ENCODE data around the gene LDLRAD3. TPM values are rescaled to one million over a fixed set of nuclear protein-coding genes. Genes with fewer than 3 reads are reported as not detected.

LDLRAD3 gene
- polyA plus RNA-seq, 1 donor: 11.1 TPM

GRCh38 chr11:36030731-36031281, 86.9 kb downstream of the LDLRAD3 start:
- H3K36me3 ChIP-seq (ENCODE audit: control insufficient read depth, insufficient read depth, low read length): no peaks in the 10 kb centered on the region
- no peak overlapping the region for H3K4me3 ChIP-seq (ENCODE audit: low read length)
- no peak overlapping the region for H3K27ac ChIP-seq (ENCODE audit: low read length)
- no peak for DNase-seq
- WGBS (ENCODE audit: insufficient coverage, low lambda C conversion rate): no CpG with 5 or more reads among the region's 1 CpG
- H3K9me3 ChIP-seq (ENCODE audit: control insufficient read depth, low read depth, low read length): no peaks in the 10 kb centered on the region
- H3K4me1 ChIP-seq (ENCODE audit: control insufficient read depth, insufficient read depth, low read length): peaks cover 13% of the 10 kb centered on the region
- H3K27me3 ChIP-seq (ENCODE audit: control insufficient read depth, insufficient read depth, low read length): no peaks in the 10 kb centered on the region

- no peak for DNase-seq
- Histone ChIP-seq H3K27ac (ENCODE audit: low read length) (no peak overlapping the region), H3K4me1 (ENCODE audit: control insufficient read depth, insufficient read depth, low read length) (peaks cover 6% of the 10 kb centered on the region), H3K27me3 (ENCODE audit: control insufficient read depth, insufficient read depth, low read length) (no peaks in the 10 kb centered on the region), H3K9me3 (ENCODE audit: control insufficient read depth, low read depth, low read length) (no peaks in the 10 kb centered on the region), H3K4me3 (ENCODE audit: low read length) (no peak overlapping the region), H3K36me3 (ENCODE audit: control insufficient read depth, insufficient read depth, low read length) (peaks cover 2% of the 10 kb centered on the region)
- no CpG with 5 or more reads among the region's 9 CpGs for WGBS (ENCODE audit: insufficient coverage, low lambda C conversion rate)
Measured at GRCh38 chr11:36033082-36033751, 89.4 kb downstream of the LDLRAD3 start.

- H3K36me3 ChIP-seq (ENCODE audit: control insufficient read depth, insufficient read depth, low read length): peaks cover 2% of the 10 kb centered on the region
- no peaks in the 10 kb centered on the region for H3K27me3 ChIP-seq (ENCODE audit: control insufficient read depth, insufficient read depth, low read length)
- no peak overlapping the region for H3K4me3 ChIP-seq (ENCODE audit: low read length)
- no peak overlapping the region for H3K27ac ChIP-seq (ENCODE audit: low read length)
- 92% methylated on average over 2 of the region's 2 CpGs for WGBS (ENCODE audit: insufficient coverage, low lambda C conversion rate)
- peaks cover 5% of the 10 kb centered on the region for H3K4me1 ChIP-seq (ENCODE audit: control insufficient read depth, insufficient read depth, low read length)
- DNase-seq: no peak
- H3K9me3 ChIP-seq (ENCODE audit: control insufficient read depth, low read depth, low read length): no peaks in the 10 kb centered on the region
Measured at GRCh38 chr11:36033936-36034335, 90.1 kb downstream of the LDLRAD3 start.

- Histone ChIP-seq H3K27ac (ENCODE audit: low read length) (peak overlapping the region; percentile 41), H3K36me3 (ENCODE audit: control insufficient read depth, insufficient read depth, low read length) (peaks cover 2% of the 10 kb centered on the region), H3K4me3 (ENCODE audit: low read length) (no peak overlapping the region), H3K4me1 (ENCODE audit: control insufficient read depth, insufficient read depth, low read length) (peaks cover 5% of the 10 kb centered on the region), H3K9me3 (ENCODE audit: control insufficient read depth, low read depth, low read length) (no peaks in the 10 kb centered on the region), H3K27me3 (ENCODE audit: control insufficient read depth, insufficient read depth, low read length) (no peaks in the 10 kb centered on the region)
- 100% methylated on average over 1 of the region's 11 CpGs for WGBS (ENCODE audit: insufficient coverage, low lambda C conversion rate)
- DNase-seq: peak in 1 of 2 donors; percentile 48
Measured at GRCh38 chr11:36034551-36035331, 90.9 kb downstream of the LDLRAD3 start.

GRCh38 chr11:36035454-36035853, 91.6 kb downstream of the LDLRAD3 start:
- no peaks in the 10 kb centered on the region for H3K27me3 ChIP-seq (ENCODE audit: control insufficient read depth, insufficient read depth, low read length)
- H3K36me3 ChIP-seq (ENCODE audit: control insufficient read depth, insufficient read depth, low read length): peaks cover 2% of the 10 kb centered on the region
- whole genome bisulfite sequencing (ENCODE audit: insufficient coverage, low lambda C conversion rate): no CpG with 5 or more reads among the region's 1 CpG
- DNase-seq: no peak
- H3K4me3 ChIP-seq (ENCODE audit: low read length): no peak overlapping the region
- peaks cover 5% of the 10 kb centered on the region for H3K4me1 ChIP-seq (ENCODE audit: control insufficient read depth, insufficient read depth, low read length)
- H3K27ac ChIP-seq (ENCODE audit: low read length): peak overlapping the region; percentile 41
- no peaks in the 10 kb centered on the region for H3K9me3 ChIP-seq (ENCODE audit: control insufficient read depth, low read depth, low read length)

- Histone ChIP-seq H3K27me3 (ENCODE audit: control insufficient read depth, insufficient read depth, low read length) (no peaks in the 10 kb centered on the region), H3K4me3 (ENCODE audit: low read length) (no peak overlapping the region), H3K9me3 (ENCODE audit: control insufficient read depth, low read depth, low read length) (no peaks in the 10 kb centered on the region), H3K27ac (ENCODE audit: low read length) (no peak overlapping the region), H3K36me3 (ENCODE audit: control insufficient read depth, insufficient read depth, low read length) (peaks cover 2% of the 10 kb centered on the region), H3K4me1 (ENCODE audit: control insufficient read depth, insufficient read depth, low read length) (peaks cover 5% of the 10 kb centered on the region)
- no CpG with 5 or more reads among the region's 9 CpGs for WGBS (ENCODE audit: insufficient coverage, low lambda C conversion rate)
- no peak for DNase-seq
Measured at GRCh38 chr11:36035999-36036398, 92.1 kb downstream of the LDLRAD3 start.

- peaks cover 5% of the 10 kb centered on the region for H3K4me1 ChIP-seq (ENCODE audit: control insufficient read depth, insufficient read depth, low read length)
- DNase-seq: no peak
- no CpG with 5 or more reads among the region's 7 CpGs for WGBS (ENCODE audit: insufficient coverage, low lambda C conversion rate)
- H3K36me3 ChIP-seq (ENCODE audit: control insufficient read depth, insufficient read depth, low read length): peaks cover 2% of the 10 kb centered on the region
- H3K27ac ChIP-seq (ENCODE audit: low read length): no peak overlapping the region
- no peaks in the 10 kb centered on the region for H3K27me3 ChIP-seq (ENCODE audit: control insufficient read depth, insufficient read depth, low read length)
- H3K9me3 ChIP-seq (ENCODE audit: control insufficient read depth, low read depth, low read length): no peaks in the 10 kb centered on the region
- H3K4me3 ChIP-seq (ENCODE audit: low read length): no peak overlapping the region
Measured at GRCh38 chr11:36037031-36037430, 93.2 kb downstream of the LDLRAD3 start.

- H3K4me1 ChIP-seq (ENCODE audit: control insufficient read depth, insufficient read depth, low read length): peaks cover 5% of the 10 kb centered on the region
- 87% methylated on average over 3 of the region's 3 CpGs for WGBS (ENCODE audit: insufficient coverage, low lambda C conversion rate)
- H3K27ac ChIP-seq (ENCODE audit: low read length): no peak overlapping the region
- no peaks in the 10 kb centered on the region for H3K9me3 ChIP-seq (ENCODE audit: control insufficient read depth, low read depth, low read length)
- H3K27me3 ChIP-seq (ENCODE audit: control insufficient read depth, insufficient read depth, low read length): no peaks in the 10 kb centered on the region
- H3K4me3 ChIP-seq (ENCODE audit: low read length): no peak overlapping the region
- no peak for DNase-seq
- peaks cover 2% of the 10 kb centered on the region for H3K36me3 ChIP-seq (ENCODE audit: control insufficient read depth, insufficient read depth, low read length)
Measured at GRCh38 chr11:36038541-36038940, 94.7 kb downstream of the LDLRAD3 start.

- DNase-seq: no peak
- peaks cover 5% of the 10 kb centered on the region for H3K4me1 ChIP-seq (ENCODE audit: control insufficient read depth, insufficient read depth, low read length)
- no peak overlapping the region for H3K27ac ChIP-seq (ENCODE audit: low read length)
- no CpG with 5 or more reads among the region's 4 CpGs for WGBS (ENCODE audit: insufficient coverage, low lambda C conversion rate)
- no peaks in the 10 kb centered on the region for H3K9me3 ChIP-seq (ENCODE audit: control insufficient read depth, low read depth, low read length)
- H3K27me3 ChIP-seq (ENCODE audit: control insufficient read depth, insufficient read depth, low read length): no peaks in the 10 kb centered on the region
- H3K36me3 ChIP-seq (ENCODE audit: control insufficient read depth, insufficient read depth, low read length): peaks cover 2% of the 10 kb centered on the region
- no peak overlapping the region for H3K4me3 ChIP-seq (ENCODE audit: low read length)
Measured at GRCh38 chr11:36039471-36039870, 95.6 kb downstream of the LDLRAD3 start.

GRCh38 chr11:36041988-36042611, 98.2 kb downstream of the LDLRAD3 start:
- no CpG with 5 or more reads among the region's 5 CpGs for WGBS (ENCODE audit: insufficient coverage, low lambda C conversion rate)

More at GRCh38 chr11:36041988-36042611, 98.2 kb downstream of the LDLRAD3 start:
- no peak for DNase-seq
- no peak overlapping the region for H3K27ac ChIP-seq (ENCODE audit: low read length)
- no peak overlapping the region for H3K4me3 ChIP-seq (ENCODE audit: low read length)
- no peaks in the 10 kb centered on the region for H3K27me3 ChIP-seq (ENCODE audit: control insufficient read depth, insufficient read depth, low read length)
- no peaks in the 10 kb centered on the region for H3K4me1 ChIP-seq (ENCODE audit: control insufficient read depth, insufficient read depth, low read length)
- H3K9me3 ChIP-seq (ENCODE audit: control insufficient read depth, low read depth, low read length): no peaks in the 10 kb centered on the region
- H3K36me3 ChIP-seq (ENCODE audit: control insufficient read depth, insufficient read depth, low read length): peaks cover 2% of the 10 kb centered on the region

All from large intestine (tissue), 3 donors.